ENCODE data around the gene LRRC8C. TPM values are rescaled to one million over a fixed set of nuclear protein-coding genes. Genes with fewer than 3 reads are reported as not detected.

LRRC8C gene
- total and polyA plus RNA-seq, 2 experiments from 2014 or later, result 0.89 to 3.9 TPM

GRCh38 chr1:89616844-89617627, 15.9 kb upstream of the LRRC8C start:
- Mint-ChIP-seq H3K4me3 (no peak overlapping the region), H3K27me3 (ENCODE audit: insufficient read depth, low read depth, poor library complexity) (no peaks in the 10 kb centered on the region), H3K27ac (no peak overlapping the region), H3K36me3 (ENCODE audit: low read depth) (peaks cover 15% of the 10 kb centered on the region; the same call in 2 of the 3 replicates), H3K4me1 (peaks cover 4% of the 10 kb centered on the region; the same call in 2 of the 3 replicates), H3K9me3 (peaks cover 11% of the 10 kb centered on the region)
- Histone ChIP-seq H3K27ac (ENCODE audit: low read depth) (no peak overlapping the region), H3K4me2 (no peak overlapping the region), H3K9me2 (ENCODE audit: insufficient read depth) (0 out of 2 replicates have a peak, but pooled peaks cover 3% of the 10 kb centered on the region), H3K27me3 (ENCODE audit: insufficient read depth) (no peaks in the 10 kb centered on the region), H3F3A (replicated peaks; ENCODE audit: low read depth) (no peaks in the 10 kb centered on the region), H3K36me3 (ENCODE audit: insufficient read depth) (no peaks in the 10 kb centered on the region), H3K4me3 (no peak overlapping the region), H2AFZ (no peak overlapping the region), H4K20me1 (replicated peaks; ENCODE audit: insufficient read depth) (no peaks in the 10 kb centered on the region), H3K4me1 (ENCODE audit: insufficient read depth) (peaks cover 5% of the 10 kb centered on the region; the same call in 1 of the 2 replicates), H3K79me2 (replicated peaks; ENCODE audit: insufficient read depth) (no peaks in the 10 kb centered on the region)
- no peak for ATAC-seq
- DNase-seq (ENCODE audit: low spot score), result no peak
- TF ChIP-seq ZNF114 (CRISPR knock-in tag; IDR thresholded peaks at IDR 0.05) (no peak), POLR2AphosphoS5 (IDR thresholded peaks at IDR 0.05; ENCODE audit: low read depth) (no peak), CREB1 (CRISPR knock-in tag; IDR thresholded peaks at IDR 0.05; ENCODE audit: low read depth) (no peak), EZH2phosphoT487 (IDR thresholded peaks at IDR 0.05; ENCODE audit: unreplicated experiment) (no peak), NANOG (IDR thresholded peaks at IDR 0.05; ENCODE audit: borderline replicate concordance) (no peak), ZNF331 (CRISPR knock-in tag; IDR thresholded peaks at IDR 0.05; ENCODE audit: low read depth) (no peak), EZH2 (IDR thresholded peaks at IDR 0.05; ENCODE audit: low read depth, unreplicated experiment) (no peak), STAT1 (IDR thresholded peaks at IDR 0.05; ENCODE audit: unreplicated experiment) (no peak), CTCF (conservative IDR thresholded peaks at IDR 0.05; ENCODE audit: low read depth in 2 of 2) (no peak), ZNF462 (CRISPR knock-in tag; IDR thresholded peaks at IDR 0.05) (no peak), REST (IDR thresholded peaks at IDR 0.05; ENCODE audit: unreplicated experiment) (no peak), JUNB (IDR thresholded peaks at IDR 0.05; ENCODE audit: unreplicated experiment) (no peak), ETS1 (IDR thresholded peaks at IDR 0.05) (no peak)

All from GM23338 (cell line).